Effector memory CD4-positive, alpha-beta T cell (primary cell): ENCODE measurements around the gene ABO.
"Not testable (repeated sequence)": the region's sequence is repeated elsewhere in the genome, so short reads cannot be mapped to it uniquely, and the experiment has no call there.

Experiments used
- DNase-seq, 3 donors: peaks; one replicate each; pipeline ENCODE4 v3.0.0-alpha.2; 2020
- H3K27ac ChIP-seq: 2 replicates; pipeline ENCODE4 v1.7.0; 2013; ENCODE audit warnings: mild to moderate bottlenecking, low read length, moderate library complexity; ENCODE audit not compliant: insufficient read depth, poor library complexity, severe bottlenecking
- H3K27me3 ChIP-seq: replicated peaks from 2 replicates; pipeline ENCODE4 v1.7.0; 2013; ENCODE audit warnings: mild to moderate bottlenecking, low read length; ENCODE audit not compliant: insufficient read depth, control insufficient read depth, poor library complexity, severe bottlenecking
- H3K36me3 ChIP-seq: 2 replicates; pipeline ENCODE4 v1.7.0; 2013; ENCODE audit warnings: mild to moderate bottlenecking, low read length, moderate library complexity; ENCODE audit not compliant: control insufficient read depth, insufficient read depth
- H3K4me1 ChIP-seq: 2 replicates; pipeline ENCODE4 v1.7.0; 2013; ENCODE audit warnings: low read length, mild to moderate bottlenecking; ENCODE audit not compliant: control insufficient read depth, insufficient read depth, poor library complexity, severe bottlenecking
- H3K4me3 ChIP-seq: 2 replicates; pipeline ENCODE4 v1.7.0; 2013; ENCODE audit warnings: low read length, low read depth, mild to moderate bottlenecking; ENCODE audit not compliant: insufficient read depth, poor library complexity, severe bottlenecking
- H3K9me3 ChIP-seq: 2 replicates; pipeline ENCODE4 v1.7.0; 2013; ENCODE audit warnings: mild to moderate bottlenecking, low read length, moderate library complexity; ENCODE audit not compliant: control insufficient read depth

ABO gene

GRCh38 chr9:133306242-133307204, 31.5 kb upstream of the ABO start:
- no peak for DNase-seq
- Histone ChIP-seq H3K4me1 (no peaks in the 10 kb centered on the region), H3K27ac (no peak overlapping the region), H3K4me3 (no peak overlapping the region), H3K9me3 (no peaks in the 10 kb centered on the region), H3K27me3 (no peaks in the 10 kb centered on the region), H3K36me3 (no peaks in the 10 kb centered on the region)

- Histone ChIP-seq H3K9me3 (no peaks in the 10 kb centered on the region), H3K27ac (no peak overlapping the region), H3K36me3 (no peaks in the 10 kb centered on the region), H3K4me3 (no peak overlapping the region), H3K4me1 (no peaks in the 10 kb centered on the region), H3K27me3 (no peaks in the 10 kb centered on the region)
- DNase-seq = no peak
These were observed 30.7 kb upstream of the ABO start for GRCh38 chr9:133305731-133306130.

GRCh38 chr9:133304477-133305377, 29.7 kb upstream of the ABO start:
- Histone ChIP-seq H3K4me1 (no peaks in the 10 kb centered on the region), H3K9me3 (no peaks in the 10 kb centered on the region), H3K36me3 (no peaks in the 10 kb centered on the region)

GRCh38 chr9:133304158-133304470, 29.1 kb upstream of the ABO start:
- DNase-seq = no peak
- no peaks in the 10 kb centered on the region for H3K36me3 ChIP-seq
- no peak overlapping the region for H3K27ac ChIP-seq
- no peak overlapping the region for H3K4me3 ChIP-seq
- no peaks in the 10 kb centered on the region for H3K9me3 ChIP-seq
- H3K4me1 ChIP-seq = no peaks in the 10 kb centered on the region
- no peaks in the 10 kb centered on the region for H3K27me3 ChIP-seq

More at GRCh38 chr9:133304477-133305377, 29.7 kb upstream of the ABO start:
- Histone ChIP-seq H3K27ac (no peak overlapping the region), H3K27me3 (no peaks in the 10 kb centered on the region), H3K4me3 (no peak overlapping the region)
- DNase-seq = no peak

- Histone ChIP-seq H3K36me3 (no peaks in the 10 kb centered on the region), H3K27me3 (no peaks in the 10 kb centered on the region), H3K4me3 (no peak overlapping the region), H3K9me3 (no peaks in the 10 kb centered on the region), H3K27ac (no peak overlapping the region), H3K4me1 (no peaks in the 10 kb centered on the region)
- no peak for DNase-seq
These were observed 28.5 kb upstream of the ABO start for GRCh38 chr9:133303266-133304157.

GRCh38 chr9:133301253-133302230, 26.5 kb upstream of the ABO start:
- no peaks in the 10 kb centered on the region for H3K36me3 ChIP-seq
- no peaks in the 10 kb centered on the region for H3K27me3 ChIP-seq
- DNase-seq = no peak

GRCh38 chr9:133299996-133300395, 25.0 kb upstream of the ABO start:
- H3K9me3 ChIP-seq, DNase-seq, H3K4me1 ChIP-seq, H3K4me3 ChIP-seq, H3K27me3 ChIP-seq, H3K36me3 ChIP-seq, H3K27ac ChIP-seq: not testable (repeated sequence)

More at GRCh38 chr9:133301253-133302230, 26.5 kb upstream of the ABO start:
- H3K4me1 ChIP-seq = no peaks in the 10 kb centered on the region
- no peak overlapping the region for H3K27ac ChIP-seq
- H3K4me3 ChIP-seq = no peak overlapping the region
- H3K9me3 ChIP-seq = no peaks in the 10 kb centered on the region

GRCh38 chr9:133294257-133294656, 19.3 kb upstream of the ABO start:
- Histone ChIP-seq H3K27ac (no peak overlapping the region), H3K36me3 (no peaks in the 10 kb centered on the region), H3K9me3 (no peaks in the 10 kb centered on the region), H3K4me3 (no peak overlapping the region), H3K4me1 (no peaks in the 10 kb centered on the region), H3K27me3 (no peaks in the 10 kb centered on the region)
- no peak for DNase-seq
